Mucosa of descending colon (tissue), 3 donors: ENCODE results near the gene GHRHR. TPM values are rescaled to one million over a fixed set of nuclear protein-coding genes. Genes with fewer than 3 reads are reported as not detected.

Source experiments
- ATAC-seq: fragments of 200-7000 bp; cut with Tn5 transposase; one replicate; pipeline ENCODE4 v1.9.1; 2020; ENCODE audit warnings: mild to moderate bottlenecking, moderate library complexity
- DNase-seq, 3 donors: peaks; one replicate each; pipeline ENCODE4 v3.0.0-alpha.2; 2020
- H3K36me3 ChIP-seq: fragments of 200-600 bp; one replicate; pipeline ENCODE4 v1.8.0; 2021; ENCODE audit warnings: low read depth, mild to moderate bottlenecking
- H3K4me1 ChIP-seq: fragments of 200-600 bp; one replicate; pipeline ENCODE4 v1.8.0; 2021; ENCODE audit warnings: low read depth, mild to moderate bottlenecking
- H3K4me3 ChIP-seq: fragments of 200-600 bp; one replicate; pipeline ENCODE4 v1.8.0; 2021; ENCODE audit warnings: mild to moderate bottlenecking
- H3K9me3 ChIP-seq: fragments of 200-600 bp; one replicate; pipeline ENCODE4 v1.8.0; 2021; ENCODE audit warnings: mild to moderate bottlenecking
- intact Hi-C, 2 donors: fragments of 100-400 bp; cut with DNase I in 1 of 2; cut with micrococcal nuclease in 1 of 2; formaldehyde crosslinking; loops; one replicate each; pipeline versions ENCODE4 v1.11.0 to v1.11.1; 2022; cut with DNase I, micrococcal nuclease
- total RNA-seq, 3 donors: library from RNA; stranded (reverse); fragmentation: NEBNext Ultra II Directional in 2 of 3; extraction: Animal tissue kit (Norgen Biotek cat#: 25700) in 2 of 3; gene quantifications; one replicate each; pipeline versions ENCODE4 v1.2.1 to v1.2.4, GENCODE V29; 2021 to 2023
- TF ChIP-seq, protein P1 (sequence below): fragments of 200-600 bp; IDR thresholded peaks from one replicate; pipeline ENCODE4 v1.8.0; 2022; ENCODE audit warnings: antibody characterized with exemption, mild to moderate bottlenecking
- donor health status: DM: no; HTN: no; CAD: no; lungs with moderate emphysema.
- donor health status: DM: no; HTN: no; CAD: no.
- donor health status: DM: no; HTN: yes; CAD: no.

The GHRHR gene
- total RNA-seq, 3 donors from 2014 or later, result not detected

DNA sequence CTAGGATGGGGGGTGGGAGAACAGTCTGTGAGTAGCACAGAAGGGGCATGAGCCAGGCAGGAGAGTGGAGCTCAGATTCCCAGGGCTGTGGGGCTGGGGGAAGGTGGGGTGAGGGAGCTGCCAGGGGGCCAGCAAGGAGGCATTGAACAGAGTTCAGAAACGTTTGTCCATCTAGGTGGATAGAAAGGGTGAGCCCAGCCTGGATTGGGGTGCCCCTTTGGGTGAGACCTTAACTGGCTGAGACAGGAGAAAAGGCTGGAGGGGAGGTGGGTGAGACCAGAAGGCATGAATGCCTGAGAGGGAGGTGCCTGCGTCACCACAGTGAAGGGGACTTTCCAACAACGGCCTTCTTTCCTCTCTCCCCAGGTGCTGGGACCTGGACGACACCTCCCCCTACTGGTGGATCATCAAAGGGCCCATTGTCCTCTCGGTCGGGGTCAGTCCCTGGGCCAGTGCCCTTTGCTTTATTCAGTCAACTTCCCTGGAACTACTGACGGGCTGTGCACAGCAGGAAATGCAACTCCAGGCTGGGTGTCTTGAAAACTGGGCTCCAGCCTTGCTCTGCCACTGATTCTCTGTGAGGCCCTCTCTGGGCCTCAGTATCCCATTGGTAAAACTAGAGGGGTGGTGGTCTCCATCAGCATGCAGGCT is 11.0 kb downstream of the GHRHR start:
- H3K4me3 ChIP-seq, result no peak overlapping the region
- H3K9me3 ChIP-seq, result no peaks in the 10 kb centered on the region
- TF ChIP-seq, protein P1, sequence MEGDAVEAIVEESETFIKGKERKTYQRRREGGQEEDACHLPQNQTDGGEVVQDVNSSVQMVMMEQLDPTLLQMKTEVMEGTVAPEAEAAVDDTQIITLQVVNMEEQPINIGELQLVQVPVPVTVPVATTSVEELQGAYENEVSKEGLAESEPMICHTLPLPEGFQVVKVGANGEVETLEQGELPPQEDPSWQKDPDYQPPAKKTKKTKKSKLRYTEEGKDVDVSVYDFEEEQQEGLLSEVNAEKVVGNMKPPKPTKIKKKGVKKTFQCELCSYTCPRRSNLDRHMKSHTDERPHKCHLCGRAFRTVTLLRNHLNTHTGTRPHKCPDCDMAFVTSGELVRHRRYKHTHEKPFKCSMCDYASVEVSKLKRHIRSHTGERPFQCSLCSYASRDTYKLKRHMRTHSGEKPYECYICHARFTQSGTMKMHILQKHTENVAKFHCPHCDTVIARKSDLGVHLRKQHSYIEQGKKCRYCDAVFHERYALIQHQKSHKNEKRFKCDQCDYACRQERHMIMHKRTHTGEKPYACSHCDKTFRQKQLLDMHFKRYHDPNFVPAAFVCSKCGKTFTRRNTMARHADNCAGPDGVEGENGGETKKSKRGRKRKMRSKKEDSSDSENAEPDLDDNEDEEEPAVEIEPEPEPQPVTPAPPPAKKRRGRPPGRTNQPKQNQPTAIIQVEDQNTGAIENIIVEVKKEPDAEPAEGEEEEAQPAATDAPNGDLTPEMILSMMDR, result peak; percentile 54
- ATAC-seq, result peak; percentile 94
- H3K4me1 ChIP-seq, result no peaks in the 10 kb centered on the region
- DNase-seq, result peak in 2 of 3 donors; percentile 82 to 86
- intact Hi-C loops, result loop anchor here (5.0 kb wide), 1 partner anchor 172 kb away; no protein-coding TSS in a partner anchor
- no peaks in the 10 kb centered on the region for H3K36me3 ChIP-seq

DNA sequence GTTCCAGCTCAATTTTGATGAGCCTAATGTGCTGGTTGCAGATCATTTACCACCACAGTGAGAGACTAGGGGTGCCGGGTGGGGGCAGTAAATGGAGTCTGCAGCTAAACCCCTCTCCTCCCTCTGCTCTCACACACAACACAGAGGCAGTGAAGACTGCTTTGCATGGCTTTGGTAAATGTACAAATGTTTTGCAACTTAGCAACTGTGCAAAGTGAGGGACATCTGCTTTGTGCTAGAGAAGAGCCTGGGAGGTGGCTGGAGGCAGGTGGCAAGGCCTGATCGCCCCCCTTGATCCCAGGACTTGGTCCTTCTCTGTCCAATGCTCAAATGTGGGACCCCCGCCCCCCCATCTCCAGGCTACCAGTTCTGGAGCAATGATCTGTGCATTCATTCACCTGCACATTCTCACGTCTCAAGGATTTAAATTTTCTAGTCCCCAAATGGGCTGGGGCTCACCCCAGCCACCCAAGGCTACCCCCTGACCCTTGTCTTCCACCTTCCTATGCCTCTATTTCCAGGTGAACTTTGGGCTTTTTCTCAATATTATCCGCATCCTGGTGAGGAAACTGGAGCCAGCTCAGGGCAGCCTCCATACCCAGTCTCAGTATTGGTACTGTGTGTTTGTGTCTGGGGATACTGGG is 11.6 kb downstream of the GHRHR start:
- Histone ChIP-seq H3K4me1 (no peaks in the 10 kb centered on the region), H3K4me3 (no peak overlapping the region), H3K36me3 (no peaks in the 10 kb centered on the region), H3K9me3 (no peaks in the 10 kb centered on the region)
- no peak for ATAC-seq
- DNase-seq, result no peak
- TF ChIP-seq, protein P1, result no peak
- intact Hi-C loops, result loop anchor here (5.0 kb wide), 1 partner anchor 173 kb away; no protein-coding TSS in a partner anchor

DNA sequence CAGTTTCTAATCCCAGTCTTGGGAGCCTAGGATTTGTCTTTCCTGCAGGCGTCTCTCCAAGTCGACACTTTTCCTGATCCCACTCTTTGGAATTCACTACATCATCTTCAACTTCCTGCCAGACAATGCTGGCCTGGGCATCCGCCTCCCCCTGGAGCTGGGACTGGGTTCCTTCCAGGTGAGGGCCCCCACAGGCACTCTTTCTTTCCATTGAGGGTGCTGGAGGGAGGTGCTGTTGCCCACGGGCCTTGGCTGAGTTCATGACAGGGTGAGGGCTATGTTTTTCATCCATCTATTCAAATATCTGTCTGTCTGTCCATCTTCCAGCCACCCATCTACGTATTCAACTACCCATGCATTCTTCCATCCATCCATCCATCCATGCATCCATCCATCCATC is 12.6 kb downstream of the GHRHR start:
- H3K9me3 ChIP-seq, result no peaks in the 10 kb centered on the region
- no peak for ATAC-seq

DNA sequence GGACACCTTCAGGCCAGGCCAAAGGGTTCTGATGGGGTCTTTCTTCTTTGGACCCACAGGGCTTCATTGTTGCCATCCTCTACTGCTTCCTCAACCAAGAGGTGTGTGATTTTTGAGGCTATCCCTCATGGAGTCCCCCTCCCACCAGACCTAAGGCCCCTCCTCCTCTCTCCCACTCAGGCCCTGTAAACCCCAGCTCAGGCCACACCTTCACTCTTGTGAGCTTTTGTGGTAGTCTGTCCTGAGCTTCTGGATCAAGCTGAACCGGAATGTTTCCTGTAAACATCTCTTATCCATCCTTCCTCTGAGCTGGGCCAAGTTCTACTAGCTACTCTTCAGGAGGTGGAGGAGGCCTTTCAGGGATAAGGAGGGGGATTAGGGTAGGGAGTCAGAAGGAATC is 13.5 kb downstream of the GHRHR start:
- TF ChIP-seq, protein P1, result no peak
- ATAC-seq, result no peak
- intact Hi-C loops, result loop anchor here (5.0 kb wide), 1 partner anchor 175 kb away; no protein-coding TSS in a partner anchor

More for the DNA sequence above, 12.6 kb downstream of the GHRHR start:
- intact Hi-C loops, result loop anchor here (5.0 kb wide), 1 partner anchor 174 kb away; no protein-coding TSS in a partner anchor
- DNase-seq, result no peak
- TF ChIP-seq, protein P1, result no peak
- Histone ChIP-seq H3K36me3 (no peaks in the 10 kb centered on the region), H3K4me1 (no peaks in the 10 kb centered on the region), H3K4me3 (no peak overlapping the region)

DNA sequence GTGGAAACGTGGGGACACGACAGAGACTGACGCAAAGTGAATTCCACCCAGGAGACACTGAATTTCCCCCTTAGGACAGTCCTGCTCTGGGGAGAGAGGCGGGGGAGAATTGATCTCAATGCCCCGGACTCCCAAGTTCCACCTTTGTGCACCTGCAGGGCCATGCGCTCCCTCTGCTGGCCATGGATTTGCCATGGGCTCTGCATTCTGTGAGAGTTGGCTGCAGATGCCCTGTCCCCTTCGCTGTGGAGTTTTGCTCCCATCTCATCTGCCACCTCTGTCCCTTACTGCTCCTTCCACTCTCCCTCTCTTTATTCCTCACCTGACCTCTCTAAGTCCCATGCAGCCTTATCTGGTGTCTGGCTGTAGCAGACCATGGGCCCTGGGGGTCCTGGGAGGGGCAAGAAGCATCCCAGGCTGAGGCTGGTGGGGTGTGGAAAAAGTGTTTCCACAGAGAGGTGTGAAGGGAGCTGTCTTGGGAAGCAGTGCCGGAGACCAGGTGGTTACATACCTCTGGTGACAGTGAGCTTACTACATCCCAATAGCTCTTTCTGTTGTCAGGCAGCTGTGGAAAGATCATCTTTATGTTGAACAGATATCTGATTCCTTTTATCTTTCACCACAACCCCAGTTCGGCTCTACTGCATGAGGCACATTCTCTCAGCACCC is 14.3 kb downstream of the GHRHR start:
- TF ChIP-seq, protein P1, result peak; percentile 32
- H3K4me3 ChIP-seq, result no peak overlapping the region
- intact Hi-C loops, result loop anchor here (5.0 kb wide), 1 partner anchor 176 kb away; no protein-coding TSS in a partner anchor
- H3K9me3 ChIP-seq, result no peaks in the 10 kb centered on the region
- H3K36me3 ChIP-seq, result no peaks in the 10 kb centered on the region
- ATAC-seq, result peak; percentile 61
- peak in 2 of 3 donors; percentile 79 to 88 for DNase-seq
- no peaks in the 10 kb centered on the region for H3K4me1 ChIP-seq

More for the DNA sequence above, 13.5 kb downstream of the GHRHR start:
- Histone ChIP-seq H3K9me3 (no peaks in the 10 kb centered on the region), H3K4me3 (no peak overlapping the region), H3K36me3 (no peaks in the 10 kb centered on the region), H3K4me1 (no peaks in the 10 kb centered on the region)
- DNase-seq, result no peak
